NCI-H1417 (cell line): Measurements from ENCODE around the gene SPPL3.
"Not testable (repeated sequence)": the region's sequence is repeated elsewhere in the genome, so short reads cannot be mapped to it uniquely, and the experiment has no call there.

Source experiments
- DNase-seq, 3 experiments: peaks; one replicate each; lab custom pipeline; 2025; lab: John Stamatoyannopoulos, UW

SPPL3 gene

DNA sequence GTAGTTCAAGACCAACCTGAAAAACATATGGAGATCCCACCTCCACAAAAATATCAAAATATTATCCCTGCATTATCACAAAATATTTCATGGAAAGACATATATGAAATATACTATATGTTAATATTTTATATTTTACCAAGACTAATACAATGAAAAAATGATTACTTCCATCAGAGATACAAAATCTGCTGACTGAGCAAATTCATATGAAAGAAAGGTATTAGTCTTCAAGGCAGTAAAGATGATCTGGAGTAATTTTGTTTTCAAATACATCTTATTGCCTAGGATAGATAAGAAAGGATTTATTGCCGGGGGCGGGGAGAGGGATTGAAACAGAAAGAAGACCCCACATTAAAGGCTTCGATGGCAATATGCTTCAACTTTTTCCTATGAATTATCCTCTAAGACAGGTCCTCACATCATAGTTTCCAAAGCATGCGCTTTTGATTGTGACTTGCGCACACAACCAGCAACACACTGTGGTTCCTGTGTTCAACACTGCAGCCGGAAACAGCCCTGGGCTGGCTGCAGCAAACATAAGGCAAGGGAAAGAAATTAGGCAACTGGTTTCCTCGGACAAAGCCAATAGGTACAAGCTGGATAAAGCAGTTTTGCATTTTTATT is 83.2 kb downstream of the SPPL3 start:
- no peak for DNase-seq

DNA sequence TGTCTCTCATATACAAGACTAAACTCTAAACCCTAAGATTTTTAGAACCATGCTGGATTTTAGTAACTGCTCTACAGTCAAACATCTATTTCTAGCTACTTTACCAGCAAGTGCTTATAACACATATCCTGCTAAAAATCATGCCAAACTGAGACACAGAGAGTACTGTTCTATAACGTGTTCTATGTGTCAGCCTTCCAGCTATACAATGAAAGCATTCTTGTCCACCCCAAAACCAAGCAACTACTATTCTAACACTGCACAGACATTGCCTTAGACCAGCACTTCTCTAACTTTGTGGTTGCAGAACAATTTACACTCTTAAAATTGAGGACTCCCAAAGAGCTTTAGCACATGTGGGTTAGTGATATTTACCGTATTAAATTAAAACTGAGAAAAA is 85.7 kb downstream of the SPPL3 start:
- no peak for DNase-seq

DNA sequence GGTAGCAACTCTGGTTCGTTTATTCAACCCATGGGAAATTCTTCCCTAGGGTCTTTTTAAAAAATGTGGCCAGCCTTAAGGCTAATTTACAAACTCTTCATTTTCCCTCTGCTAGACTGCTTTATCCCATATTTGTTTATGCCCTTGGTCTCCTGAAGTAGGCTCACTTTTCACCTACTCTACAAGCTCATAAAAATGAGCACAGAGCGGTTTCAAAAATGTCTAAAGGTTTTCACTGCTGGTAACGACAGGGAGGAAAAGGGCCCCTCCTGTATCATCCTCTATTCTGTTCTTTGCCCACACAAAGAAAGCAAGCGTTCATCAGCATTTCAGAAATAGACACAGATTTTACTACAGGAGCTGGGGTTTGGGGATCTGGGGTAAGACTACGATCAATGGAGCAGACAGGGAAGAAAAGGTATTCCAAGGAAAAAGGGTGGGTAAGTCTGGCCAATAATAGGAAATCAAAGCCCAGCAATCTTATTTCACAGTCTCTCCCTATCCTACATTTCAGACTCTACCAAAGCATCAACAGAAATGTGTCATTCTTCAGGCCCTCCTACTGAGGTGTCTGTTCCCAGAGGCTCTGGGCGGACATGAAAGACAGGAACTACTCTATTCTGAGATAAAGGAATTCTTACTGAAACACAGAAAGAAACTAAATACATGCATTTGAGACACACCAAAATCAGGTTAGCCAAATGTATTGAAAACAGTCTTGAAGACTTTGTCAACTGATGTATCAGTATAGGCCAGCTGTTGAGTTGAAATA is 86.4 kb downstream of the SPPL3 start:
- DNase-seq, result peak in 1 of 3 experiments; percentile 58

DNA sequence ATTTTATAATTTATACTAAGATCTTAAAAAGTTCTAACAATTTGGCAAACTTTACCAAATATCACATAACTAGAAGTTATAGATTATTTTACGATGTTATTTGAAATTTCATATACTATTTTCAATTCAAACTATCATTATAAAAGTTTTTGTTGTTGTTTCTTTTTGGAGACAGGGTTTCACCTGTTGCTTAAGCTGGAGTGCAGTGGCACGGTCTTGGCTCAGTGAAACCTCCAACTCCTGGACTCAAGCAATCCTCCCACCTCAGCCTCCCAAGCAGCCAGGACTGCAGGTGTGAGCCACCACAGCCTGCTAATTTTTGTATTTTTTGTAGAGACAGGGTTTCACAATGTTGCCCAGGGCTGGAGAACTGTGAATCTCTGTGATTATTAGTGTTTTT is 87.8 kb downstream of the SPPL3 start:
- no peak for DNase-seq

DNA sequence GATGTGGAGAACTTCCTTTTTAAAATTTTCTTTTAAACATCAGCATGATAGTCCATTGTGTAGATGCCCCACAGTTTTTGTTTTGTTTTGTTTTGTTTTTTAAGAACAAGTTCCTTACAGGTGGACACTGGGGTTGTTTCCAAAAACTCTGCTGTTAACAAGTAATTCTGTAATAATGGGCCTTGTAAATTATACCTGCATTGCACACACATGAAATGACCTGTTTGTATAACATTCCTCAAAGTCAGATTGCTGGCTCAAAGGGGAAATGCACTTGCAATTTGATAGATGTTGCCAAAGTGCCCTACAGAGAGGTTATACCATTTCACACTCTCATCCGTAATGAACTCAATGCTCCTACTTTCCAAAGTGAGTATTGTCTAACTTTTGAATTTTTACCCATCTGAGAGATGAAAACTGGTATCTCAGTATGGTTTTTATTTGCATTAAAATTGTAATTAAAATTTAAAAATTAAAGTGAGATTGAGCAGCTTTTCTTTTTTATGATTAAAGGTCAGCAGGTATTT is 89.2 kb downstream of the SPPL3 start:
- DNase-seq, result peak in 1 of 3 experiments; percentile 43

DNA sequence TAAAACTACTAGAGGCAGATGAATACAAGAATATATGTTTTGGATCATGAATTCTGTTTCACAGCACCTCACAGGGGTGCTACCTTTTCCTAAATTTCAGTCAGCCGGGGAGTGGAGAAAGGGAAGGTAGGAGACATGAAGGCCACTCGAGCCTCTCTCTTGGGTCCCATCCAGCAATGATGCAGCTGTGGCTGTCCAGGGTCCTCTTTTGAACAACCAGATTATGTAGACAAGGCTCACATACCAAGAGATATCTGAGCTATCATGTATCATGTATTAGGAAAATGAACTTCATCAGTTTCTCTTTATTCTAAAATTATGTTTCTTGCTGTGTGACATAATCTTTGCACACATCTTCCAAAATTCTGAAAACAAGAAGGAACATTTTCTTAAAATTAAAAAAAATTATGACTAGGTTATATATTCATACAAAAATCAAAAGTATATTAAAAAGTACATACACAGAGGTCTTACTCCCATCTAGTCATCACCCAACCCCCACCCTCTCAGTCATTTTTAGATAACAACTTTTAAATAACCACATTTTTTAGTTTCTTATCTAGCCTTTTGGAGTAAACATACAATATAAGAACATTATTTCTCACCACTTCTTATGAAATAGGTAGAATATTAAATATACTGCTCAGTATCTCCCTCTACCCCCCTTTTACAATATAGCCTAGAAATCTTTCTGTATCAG is 89.8 kb downstream of the SPPL3 start:
- no peak for DNase-seq

DNA sequence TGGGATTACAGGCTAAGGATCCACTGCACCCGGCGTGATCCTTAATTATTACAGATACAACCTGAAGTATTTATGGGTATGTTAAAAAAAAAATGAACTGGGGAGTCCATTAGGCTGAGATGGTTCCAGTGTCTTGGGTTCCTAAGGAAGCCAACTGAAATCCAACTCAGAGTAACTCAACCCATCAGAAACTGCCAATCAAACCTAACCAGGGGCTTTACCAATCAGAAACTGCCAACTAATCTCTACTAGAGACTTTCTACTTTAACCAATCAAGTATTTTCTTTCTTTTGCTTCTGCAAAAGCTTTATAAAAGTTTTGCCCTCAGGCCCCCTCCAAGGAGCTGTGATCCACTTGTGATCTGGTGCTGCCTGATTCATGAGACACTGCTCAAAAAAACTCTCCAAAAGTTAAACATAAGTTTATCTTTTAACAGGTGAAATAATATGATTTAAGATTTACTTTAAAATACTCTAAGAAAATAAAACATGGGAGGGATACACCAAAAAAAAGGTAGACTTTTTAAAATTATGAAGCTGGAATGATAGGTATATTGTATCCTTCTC is 90.5 kb downstream of the SPPL3 start:
- no peak for DNase-seq

DNA sequence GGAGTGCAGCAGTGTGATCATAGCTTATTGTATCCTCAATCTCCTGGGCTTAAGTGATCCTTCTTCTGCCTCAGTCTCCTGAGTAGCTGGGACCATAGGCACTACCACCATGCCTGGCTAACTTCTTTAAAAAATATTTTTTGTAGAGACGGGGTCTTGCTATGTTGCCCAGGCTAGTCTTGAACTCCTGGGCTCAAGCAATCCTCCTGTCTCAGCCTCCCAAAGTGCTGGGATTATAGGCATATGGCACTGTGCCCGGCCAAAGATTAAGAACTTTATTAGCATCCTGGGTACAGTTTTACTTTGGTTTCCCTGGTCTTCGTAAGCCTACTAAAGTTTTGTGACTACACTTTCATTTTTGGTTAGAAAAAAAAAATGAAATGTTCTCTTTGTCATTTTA is 94.1 kb downstream of the SPPL3 start:
- no peak for DNase-seq

DNA sequence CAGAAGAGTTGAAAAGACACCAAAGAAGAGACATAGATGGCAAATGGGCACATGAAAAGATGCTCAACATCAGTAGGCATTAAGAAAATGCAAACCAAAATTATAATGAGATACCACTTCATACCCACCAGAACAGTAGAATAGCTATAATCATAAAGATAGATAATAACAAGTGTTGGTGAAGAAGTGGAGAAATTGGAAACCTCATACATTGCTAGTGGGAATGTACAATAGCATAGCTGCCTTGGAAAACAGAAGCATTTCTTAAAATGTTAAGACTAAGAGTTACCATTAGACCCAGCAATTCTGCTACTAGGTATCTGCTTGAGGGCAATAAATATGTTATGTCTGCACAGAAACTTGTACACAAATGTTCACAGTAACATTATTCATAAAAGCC is 99.7 kb downstream of the SPPL3 start:
- no peak for DNase-seq

DNA sequence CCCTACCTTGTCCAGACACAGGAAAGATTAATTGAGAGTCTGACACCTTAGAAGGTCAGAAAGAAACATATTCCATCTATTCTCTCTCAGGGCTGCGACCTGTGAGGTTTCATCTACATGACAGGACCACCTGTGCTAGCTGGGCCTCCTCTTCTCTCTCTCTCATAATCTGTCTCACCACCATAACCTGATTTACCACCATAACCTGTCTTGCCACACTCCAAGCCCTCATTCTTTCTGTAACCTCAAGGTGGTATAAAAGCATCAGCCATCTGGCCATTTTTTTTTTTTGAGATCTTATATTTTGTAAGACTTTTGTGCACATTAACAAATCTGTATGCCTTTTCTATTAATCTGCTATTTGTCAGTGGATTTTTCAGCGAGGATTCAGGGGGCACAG is 103.0 kb downstream of the SPPL3 start:
- DNase-seq, result no peak

DNA sequence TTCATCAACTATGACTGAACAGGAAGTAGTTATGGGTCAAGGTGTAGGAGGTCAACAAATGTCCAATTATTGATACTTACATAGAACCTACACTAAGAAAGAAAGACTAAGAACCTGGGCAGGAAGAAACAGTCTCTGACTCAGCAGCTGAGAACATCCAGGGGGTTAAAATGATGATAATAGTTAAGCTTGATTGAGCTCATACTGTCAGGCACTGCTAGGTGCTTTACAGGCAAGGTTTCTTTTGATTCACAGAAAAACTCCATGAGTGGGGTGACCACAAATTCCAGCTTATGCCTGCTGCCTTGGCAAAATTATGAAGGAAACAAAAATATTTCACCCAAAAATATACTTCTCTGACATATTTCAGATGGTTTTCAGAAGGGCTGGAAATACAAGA is 103.5 kb downstream of the SPPL3 start:
- DNase-seq, result no peak

DNA sequence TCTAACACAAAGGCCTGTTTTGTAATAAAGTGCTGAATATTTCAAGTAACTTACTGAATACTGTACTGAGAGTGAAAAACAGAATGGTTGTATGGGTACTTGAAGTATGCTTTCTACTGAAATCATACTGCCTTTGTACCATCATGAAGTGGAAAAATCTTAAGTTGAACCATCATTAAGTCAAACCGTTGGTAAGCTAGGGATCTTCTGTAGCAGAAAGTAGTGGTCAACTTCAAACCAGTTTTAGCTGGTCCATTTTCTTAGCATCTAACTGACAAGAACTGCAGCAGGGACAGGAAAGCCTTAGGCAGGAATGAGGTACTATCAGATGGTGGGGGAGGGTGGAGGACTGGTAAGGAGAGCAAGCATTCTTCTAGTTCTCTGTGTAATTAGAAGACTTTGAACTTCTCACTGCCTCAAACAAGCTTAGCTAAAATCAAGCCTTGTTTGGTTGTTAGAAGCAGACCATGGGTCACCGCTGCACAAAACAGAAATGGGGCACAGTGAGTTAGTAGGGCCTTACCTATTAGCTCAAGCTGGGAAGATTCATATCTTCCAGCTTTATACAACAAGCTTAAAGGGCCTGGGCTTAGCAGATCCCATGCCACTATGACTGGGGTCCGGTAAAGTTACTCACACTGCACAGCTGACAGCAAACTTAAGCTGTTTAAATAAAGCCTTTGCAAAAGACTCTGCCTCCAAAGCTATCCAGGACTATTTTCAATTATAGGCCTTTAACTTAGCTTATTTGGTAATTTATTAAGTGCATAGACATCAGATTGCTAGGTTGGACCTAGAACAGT is 104.7 kb downstream of the SPPL3 start:
- no peak for DNase-seq

DNA sequence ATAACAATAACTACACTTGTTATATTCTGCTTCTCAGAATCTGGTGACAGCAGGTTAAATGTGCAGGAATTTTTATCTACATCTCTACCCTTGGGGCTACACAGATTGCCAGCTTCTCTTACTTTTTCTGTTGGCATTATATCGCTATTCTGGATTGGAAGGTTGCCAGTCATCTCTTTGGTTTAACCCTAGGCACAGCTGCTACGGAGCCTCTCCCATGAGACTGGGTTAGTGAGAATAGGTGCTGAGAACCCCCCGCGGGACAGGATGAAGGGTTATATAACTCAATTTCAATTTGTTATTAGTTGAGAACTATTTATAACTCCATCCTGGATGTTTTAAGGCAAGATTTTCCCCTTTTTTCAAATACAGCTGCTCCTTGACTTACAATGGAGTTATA is 105.5 kb downstream of the SPPL3 start:
- no peak for DNase-seq

DNA sequence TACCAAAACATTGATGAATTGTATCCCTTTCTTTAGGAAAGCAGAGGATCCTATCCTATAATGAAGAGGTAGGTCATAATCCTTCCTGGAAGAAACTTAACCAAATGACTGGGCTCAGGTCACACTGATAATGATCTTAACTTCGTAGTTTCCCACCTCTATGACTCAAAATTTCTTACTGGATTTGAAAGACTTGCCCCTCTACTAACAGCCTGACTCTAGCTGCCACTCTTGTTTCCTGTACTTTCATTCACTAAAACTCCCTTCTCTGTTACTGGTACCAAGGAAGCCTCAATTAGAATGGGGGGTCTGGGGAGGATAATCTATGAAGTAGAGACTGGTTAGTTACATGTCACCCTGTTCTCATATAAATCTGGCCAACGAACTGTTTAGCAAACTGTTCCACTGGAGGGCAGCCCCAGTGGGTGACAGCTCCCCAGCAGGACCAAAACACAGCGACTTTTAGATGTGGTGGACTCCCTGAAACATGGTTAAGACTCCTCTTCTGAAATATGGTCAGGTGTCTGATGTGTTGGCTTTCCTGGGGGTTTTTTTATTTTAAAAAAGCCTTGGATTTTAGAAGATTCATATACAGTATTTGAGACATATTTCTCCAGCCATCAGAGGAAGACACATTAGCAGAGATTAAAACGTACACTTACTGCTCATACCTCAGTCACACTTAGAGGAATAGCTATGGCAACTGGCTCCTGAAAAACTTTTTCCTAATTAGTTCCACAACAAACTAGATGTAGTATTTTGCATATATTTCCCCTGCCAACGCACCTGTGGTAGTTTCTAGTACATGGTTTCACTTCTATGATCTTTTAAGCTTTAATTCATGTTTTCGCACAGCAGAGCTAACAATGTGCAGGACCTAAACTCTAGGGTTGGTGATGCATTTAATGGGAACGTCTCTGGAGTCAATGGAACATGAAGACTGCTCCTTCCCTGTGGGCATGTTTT is 106.2 kb downstream of the SPPL3 start:
- DNase-seq, result no peak

DNA sequence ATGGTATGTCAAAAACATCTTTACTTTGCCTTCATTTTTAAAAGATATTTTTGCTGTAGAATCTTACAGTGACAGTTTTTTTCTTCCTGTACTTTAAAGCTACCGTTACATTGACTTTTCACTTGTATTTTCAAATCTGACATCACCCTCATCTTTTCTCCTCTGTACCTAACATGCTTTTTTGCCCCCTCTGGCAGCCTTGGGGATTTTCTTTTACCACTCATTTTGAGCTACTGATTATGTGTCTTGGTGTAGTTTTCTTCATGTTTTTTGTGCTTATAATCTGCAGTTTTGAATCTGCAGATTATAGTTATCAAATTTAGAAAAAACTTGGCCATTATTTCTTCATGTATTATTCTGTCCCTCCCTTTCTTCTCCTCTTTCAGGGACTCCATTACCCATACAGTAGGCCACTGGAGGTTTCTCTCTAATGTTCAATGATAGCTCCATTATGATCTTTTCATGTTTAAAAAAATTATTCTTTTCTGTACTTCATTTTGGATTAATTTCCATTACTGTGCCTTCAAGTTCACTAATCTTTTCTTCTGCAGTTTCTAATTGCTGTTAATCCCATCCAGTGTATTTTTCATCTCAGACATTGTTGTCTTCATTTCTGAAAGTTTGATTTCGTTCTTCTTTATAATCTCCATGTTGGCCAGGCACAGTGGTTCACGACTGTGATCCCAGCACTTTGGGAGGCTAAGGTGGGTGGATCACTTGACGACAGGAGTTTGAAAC is 108.5 kb downstream of the SPPL3 start:
- no peak for DNase-seq

DNA sequence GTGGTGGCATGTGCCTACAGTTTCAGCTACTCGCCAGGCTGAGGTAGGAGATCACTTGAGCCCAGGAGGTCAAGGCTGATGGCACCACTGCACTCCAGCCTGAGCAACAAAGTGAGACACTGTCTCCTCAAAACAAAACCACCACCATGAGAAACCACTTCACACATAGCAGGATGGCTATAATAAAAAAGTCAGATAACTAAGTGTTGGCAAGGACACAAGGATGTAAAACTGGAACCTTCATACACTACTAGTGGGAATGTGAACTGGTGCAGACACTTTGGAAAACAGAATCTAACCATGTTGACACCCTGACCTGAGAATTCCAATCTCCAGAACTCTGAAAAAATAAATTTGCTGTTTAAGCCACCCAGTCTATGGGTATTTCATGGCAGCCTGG is 110.8 kb downstream of the SPPL3 start:
- no peak for DNase-seq

DNA sequence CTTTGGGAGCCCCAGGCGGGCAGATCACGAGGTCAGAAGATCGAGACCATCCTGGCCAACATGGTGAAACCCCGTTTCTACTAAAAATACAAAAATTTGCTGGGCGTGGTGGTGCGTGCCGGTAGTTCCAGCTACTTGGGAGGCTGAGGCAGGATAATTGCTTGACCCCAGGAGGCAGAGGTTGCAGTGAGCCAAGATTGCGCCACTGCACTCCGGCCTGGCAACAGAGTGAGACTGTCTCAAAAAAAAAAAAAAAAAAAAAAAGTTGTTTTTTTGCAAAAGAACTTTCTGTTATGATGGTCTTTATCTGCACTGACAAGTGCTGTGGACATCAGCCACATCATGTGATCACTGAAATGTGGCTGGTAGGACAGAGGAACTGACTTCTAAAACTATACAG is 111.7 kb downstream of the SPPL3 start:
- DNase-seq, result not testable (repeated sequence)

DNA sequence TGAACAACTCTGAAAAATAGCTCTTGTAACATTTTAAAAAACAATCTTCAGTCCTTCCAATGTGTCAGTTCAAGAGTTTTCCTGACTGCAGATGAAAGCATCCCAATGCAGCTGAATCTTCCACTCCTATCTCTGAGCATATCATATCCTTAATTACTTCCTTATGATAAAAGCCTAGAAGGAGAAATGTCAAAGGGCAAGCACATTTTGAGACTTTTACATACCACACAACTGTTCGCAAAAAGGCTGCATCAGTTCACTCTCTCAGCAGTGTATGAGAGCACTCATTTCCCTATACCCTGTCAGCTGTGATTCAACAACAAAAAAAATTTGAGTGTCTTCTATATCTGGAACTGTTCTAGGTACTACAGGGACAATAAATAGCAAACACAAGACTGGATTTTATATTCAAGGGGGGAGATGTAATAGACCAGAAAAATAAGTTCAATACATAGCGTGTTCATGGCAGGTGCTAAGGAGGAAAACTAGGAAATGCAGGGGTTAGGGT is 112.4 kb downstream of the SPPL3 start:
- no peak for DNase-seq

DNA sequence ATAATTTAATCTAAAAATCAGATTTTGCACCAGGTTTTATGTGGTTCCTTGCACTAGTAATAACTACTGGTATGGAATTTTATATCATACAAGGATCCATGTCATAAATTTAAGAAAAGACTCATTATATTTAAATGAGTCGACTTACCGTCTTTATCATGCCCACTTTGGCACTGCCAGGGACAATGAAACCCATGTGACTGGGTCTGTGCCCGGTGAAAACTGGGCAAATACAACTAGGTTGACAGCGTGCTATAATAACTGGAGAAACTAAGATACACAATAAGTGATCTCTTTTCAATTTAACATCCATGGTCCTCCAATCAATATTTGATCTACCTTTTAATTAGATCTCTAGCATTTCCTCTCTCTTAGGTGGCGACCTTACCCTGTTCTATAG is 114.0 kb downstream of the SPPL3 start:
- DNase-seq, result no peak

DNA sequence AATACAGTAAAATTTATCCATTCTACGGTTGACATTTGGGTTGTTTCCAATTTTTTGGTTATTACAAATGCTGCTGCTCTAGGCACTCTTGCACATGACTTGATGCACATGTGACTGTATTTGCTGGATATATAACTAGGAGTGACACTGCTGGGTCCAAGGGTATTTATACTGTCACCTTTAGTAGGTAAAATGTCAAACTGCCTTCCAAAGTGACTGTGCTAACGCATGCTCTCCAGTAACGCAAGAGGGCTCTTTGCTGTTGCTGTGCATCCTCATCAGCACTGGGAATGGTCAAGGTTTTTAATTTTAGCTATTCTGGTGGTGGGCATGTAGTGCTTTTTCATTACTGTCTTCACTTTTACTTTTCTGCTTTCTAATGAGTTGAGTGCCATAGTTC is 116.3 kb downstream of the SPPL3 start:
- no peak for DNase-seq
